HFFc6 (cell line): Measurements from ENCODE around the gene SFI1. TPM values are rescaled to one million over a fixed set of nuclear protein-coding genes. Genes with fewer than 3 reads are reported as not detected.

Experiments used
- DNase-seq: peaks from one replicate; pipeline ENCODE4 v3.0.0-alpha.2; 2018
- H3K27ac Mint-ChIP-seq: 2 replicates; pipeline ENCODE4 v1.8.0; 2020; ENCODE audit warnings: mild to moderate bottlenecking, mixed read lengths
- H3K27me3 Mint-ChIP-seq: 2 replicates; pipeline ENCODE4 v1.8.0; 2021; ENCODE audit warnings: mild to moderate bottlenecking, moderate library complexity, mixed read lengths; ENCODE audit not compliant: insufficient read depth
- H3K36me3 Mint-ChIP-seq: 2 replicates; pipeline ENCODE4 v1.8.0; 2021; ENCODE audit warnings: low read depth, mixed read lengths
- H3K4me1 Mint-ChIP-seq: 2 replicates; pipeline ENCODE4 v1.8.0; 2020; ENCODE audit warnings: low read depth, mixed read lengths
- H3K4me3 Mint-ChIP-seq: 2 replicates; pipeline ENCODE4 v1.8.0; 2020; ENCODE audit warnings: mild to moderate bottlenecking, moderate library complexity, mixed read lengths
- H3K9me3 Mint-ChIP-seq: 2 replicates; pipeline ENCODE4 v1.8.0; 2020; ENCODE audit warnings: mild to moderate bottlenecking, mixed read lengths
- total RNA-seq, 6 experiments: library from RNA; stranded (reverse); fragmentation: NEBNext Ultra II Directional; extraction: Animal tissue kit (Norgen Biotek cat#: 25700); gene quantifications; 2 replicates in 1 of 6; 3 replicates in 5 of 6; pipeline ENCODE4 v1.2.3, GENCODE V29; 2021
- TF ChIP-seq, protein P1 (sequence below): fragments of 200-600 bp; sonication (generic); IDR thresholded peaks from 2 replicates; pipeline ENCODE4 v1.5.0; 2021; ENCODE audit warnings: antibody characterized with exemption, mild to moderate bottlenecking

The SFI1 gene
- total RNA-seq, 6 experiments from 2014 or later: 8.3 to 12.1 (median 11.3) TPM

DNA sequence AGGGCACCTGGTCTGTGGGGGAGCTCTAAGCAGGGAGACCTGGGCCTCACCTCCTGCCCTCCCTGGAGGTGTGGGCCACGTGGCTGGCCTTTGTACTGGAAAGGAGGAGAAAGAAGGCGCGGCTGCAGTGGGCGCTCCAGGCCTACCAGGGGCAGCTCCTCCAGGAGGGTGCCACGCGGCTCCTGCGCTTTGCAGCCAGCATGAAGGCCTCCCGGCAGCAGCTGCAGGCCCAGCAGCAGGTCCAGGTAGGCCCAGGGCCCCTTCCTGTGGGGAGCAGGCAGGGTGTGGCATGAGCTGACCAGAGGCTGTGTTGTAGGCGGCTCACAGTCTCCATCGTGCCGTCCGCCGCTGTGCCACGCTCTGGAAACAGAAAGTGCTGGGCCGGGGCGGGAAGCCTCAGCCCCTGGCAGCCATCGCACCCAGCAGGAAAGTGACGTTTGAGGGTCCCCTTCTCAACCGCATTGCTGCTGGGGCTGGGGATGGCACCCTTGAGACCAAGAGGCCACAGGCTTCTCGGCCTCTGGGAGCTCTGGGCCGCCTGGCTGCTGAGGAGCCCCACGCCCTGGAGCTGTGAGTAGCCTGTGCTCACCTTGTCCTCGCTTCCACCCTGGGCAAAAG, 117.1 kb downstream of the SFI1 start:
- TF ChIP-seq, protein P1, sequence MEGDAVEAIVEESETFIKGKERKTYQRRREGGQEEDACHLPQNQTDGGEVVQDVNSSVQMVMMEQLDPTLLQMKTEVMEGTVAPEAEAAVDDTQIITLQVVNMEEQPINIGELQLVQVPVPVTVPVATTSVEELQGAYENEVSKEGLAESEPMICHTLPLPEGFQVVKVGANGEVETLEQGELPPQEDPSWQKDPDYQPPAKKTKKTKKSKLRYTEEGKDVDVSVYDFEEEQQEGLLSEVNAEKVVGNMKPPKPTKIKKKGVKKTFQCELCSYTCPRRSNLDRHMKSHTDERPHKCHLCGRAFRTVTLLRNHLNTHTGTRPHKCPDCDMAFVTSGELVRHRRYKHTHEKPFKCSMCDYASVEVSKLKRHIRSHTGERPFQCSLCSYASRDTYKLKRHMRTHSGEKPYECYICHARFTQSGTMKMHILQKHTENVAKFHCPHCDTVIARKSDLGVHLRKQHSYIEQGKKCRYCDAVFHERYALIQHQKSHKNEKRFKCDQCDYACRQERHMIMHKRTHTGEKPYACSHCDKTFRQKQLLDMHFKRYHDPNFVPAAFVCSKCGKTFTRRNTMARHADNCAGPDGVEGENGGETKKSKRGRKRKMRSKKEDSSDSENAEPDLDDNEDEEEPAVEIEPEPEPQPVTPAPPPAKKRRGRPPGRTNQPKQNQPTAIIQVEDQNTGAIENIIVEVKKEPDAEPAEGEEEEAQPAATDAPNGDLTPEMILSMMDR: no peak
- H3K4me1 Mint-ChIP-seq: no peaks in the 10 kb centered on the region
- H3K4me3 Mint-ChIP-seq: no peak overlapping the region
- peaks cover 5% of the 10 kb centered on the region; the same call in 1 of the 2 replicates for H3K36me3 Mint-ChIP-seq
- DNase-seq: no peak
- H3K27me3 Mint-ChIP-seq: no peaks in the 10 kb centered on the region; the same call in 1 of the 2 replicates
- peak overlapping the region; percentile 16; the same call in 1 of the 2 replicates for H3K27ac Mint-ChIP-seq
- H3K9me3 Mint-ChIP-seq: no peaks in the 10 kb centered on the region

DNA sequence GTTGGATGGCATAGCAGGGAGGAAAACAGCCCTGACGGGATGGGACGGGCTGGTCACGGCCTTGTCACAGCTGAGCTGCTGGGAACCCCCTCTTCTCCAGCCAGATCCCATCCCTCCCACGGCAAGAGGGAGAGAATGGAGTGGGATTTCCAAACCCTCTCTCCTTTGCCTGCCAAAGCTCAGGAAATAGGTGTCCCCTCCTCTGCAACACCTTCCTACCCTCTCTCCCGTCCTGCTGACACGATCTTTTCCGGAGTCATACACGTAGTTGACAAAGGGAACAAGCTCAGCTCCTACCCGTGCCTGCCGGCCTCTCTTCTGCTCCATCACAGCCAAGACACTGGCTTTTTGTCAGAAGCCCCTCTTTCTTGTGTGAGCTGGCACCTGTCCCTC, 117.6 kb downstream of the SFI1 start:
- no peak for DNase-seq
- H3K9me3 Mint-ChIP-seq: no peaks in the 10 kb centered on the region
- H3K4me3 Mint-ChIP-seq: no peak overlapping the region
- H3K27ac Mint-ChIP-seq: no peak overlapping the region; the same call in 1 of the 2 replicates
- H3K36me3 Mint-ChIP-seq: peaks cover 5% of the 10 kb centered on the region; the same call in 1 of the 2 replicates
- H3K27me3 Mint-ChIP-seq: no peaks in the 10 kb centered on the region; the same call in 1 of the 2 replicates
- TF ChIP-seq, protein P1: no peak
- H3K4me1 Mint-ChIP-seq: no peaks in the 10 kb centered on the region

DNA sequence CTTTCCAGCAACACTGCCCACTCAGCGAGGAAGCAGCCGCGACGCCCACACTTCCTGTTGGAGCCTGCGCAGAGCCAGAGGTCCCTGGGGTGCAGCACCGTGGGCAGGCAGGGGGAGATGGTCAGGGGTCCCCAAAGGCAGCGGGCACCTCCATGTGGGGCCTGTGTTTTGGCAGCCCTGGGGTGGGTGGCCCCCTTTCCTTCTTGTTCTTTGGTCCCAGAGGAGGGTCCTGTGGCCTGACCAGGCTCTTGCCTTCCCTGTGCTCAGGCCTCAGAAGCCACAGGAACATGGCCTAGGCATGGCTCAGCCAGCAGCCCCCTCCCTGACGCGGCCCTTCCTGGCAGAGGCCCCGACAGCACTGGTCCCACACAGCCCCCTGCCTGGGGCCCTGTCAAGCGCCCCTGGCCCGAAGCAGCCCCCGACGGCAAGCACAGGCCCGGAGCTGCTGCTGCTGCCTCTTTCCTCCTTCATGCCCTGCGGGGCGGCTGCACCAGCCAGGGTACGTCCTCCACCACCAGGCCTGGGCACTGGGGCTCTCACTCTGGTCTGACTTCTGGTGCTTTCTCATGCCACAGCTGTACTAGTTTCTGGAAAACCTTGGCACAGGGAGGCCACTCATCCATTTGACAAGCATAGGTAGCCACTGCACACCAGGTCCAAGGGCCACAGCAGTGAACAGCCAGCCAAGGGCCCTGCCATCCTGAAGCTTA, 118.6 kb downstream of the SFI1 start:
- Mint-ChIP-seq H3K36me3 (peaks cover 5% of the 10 kb centered on the region; the same call in 1 of the 2 replicates), H3K4me3 (no peak overlapping the region), H3K4me1 (no peaks in the 10 kb centered on the region), H3K9me3 (no peaks in the 10 kb centered on the region), H3K27me3 (no peaks in the 10 kb centered on the region; the same call in none of the 2 replicates), H3K27ac (no peak overlapping the region)
- DNase-seq: no peak
- TF ChIP-seq, protein P1: no peak

DNA sequence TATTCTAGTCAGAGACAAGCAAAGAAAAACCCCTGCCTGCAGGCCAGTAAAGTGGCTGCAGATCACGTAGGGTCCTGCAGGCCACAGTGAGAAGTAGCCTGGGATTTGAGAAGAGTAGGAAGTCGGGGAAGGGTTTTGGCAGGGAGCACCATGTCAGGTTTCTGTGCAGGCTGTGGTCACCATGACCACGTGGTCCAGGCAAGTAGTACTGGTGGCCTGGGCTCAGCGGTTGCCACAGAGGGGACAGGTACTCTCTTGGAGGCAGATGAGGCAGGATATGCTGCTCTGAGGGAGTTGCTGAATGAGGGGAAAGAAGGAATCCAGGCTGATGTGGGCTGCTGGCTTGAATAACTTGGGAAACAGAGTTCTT, 119.1 kb downstream of the SFI1 start:
- Mint-ChIP-seq H3K27me3 (no peaks in the 10 kb centered on the region; the same call in none of the 2 replicates), H3K4me3 (no peak overlapping the region)

DNA sequence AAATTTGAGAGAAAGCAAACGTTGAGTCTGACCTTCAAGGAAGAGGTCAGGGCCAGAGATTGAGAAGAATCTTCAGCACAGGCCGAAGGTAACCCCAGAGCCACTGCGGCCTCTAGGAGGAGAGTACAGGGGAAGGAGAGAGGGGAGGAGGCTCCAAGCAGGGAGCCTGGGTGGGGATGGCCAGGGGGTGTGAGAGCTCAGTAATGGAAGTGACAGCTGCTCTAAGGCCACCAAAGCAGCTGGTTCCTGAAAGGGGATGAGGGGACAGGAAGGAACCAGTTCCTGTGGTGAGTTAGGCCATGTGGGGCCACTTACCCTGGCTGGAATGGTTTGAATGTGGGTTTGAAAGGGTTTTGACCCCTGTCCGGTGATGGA, 119.6 kb downstream of the SFI1 start:
- no peak for DNase-seq
- Mint-ChIP-seq H3K27ac (0 out of 2 replicates have a peak overlapping the region, but pooled peaks have one; percentile 8), H3K4me3 (no peak overlapping the region), H3K9me3 (no peaks in the 10 kb centered on the region), H3K36me3 (peaks cover 5% of the 10 kb centered on the region; the same call in 1 of the 2 replicates), H3K4me1 (no peaks in the 10 kb centered on the region), H3K27me3 (no peaks in the 10 kb centered on the region; the same call in none of the 2 replicates)
- TF ChIP-seq, protein P1: no peak

More for the DNA sequence above, 119.1 kb downstream of the SFI1 start:
- no peak for DNase-seq
- TF ChIP-seq, protein P1: no peak
- H3K9me3 Mint-ChIP-seq: no peaks in the 10 kb centered on the region
- peaks cover 5% of the 10 kb centered on the region; the same call in 1 of the 2 replicates for H3K36me3 Mint-ChIP-seq
- H3K4me1 Mint-ChIP-seq: no peaks in the 10 kb centered on the region
- 0 out of 2 replicates have a peak overlapping the region, but pooled peaks have one; percentile 8 for H3K27ac Mint-ChIP-seq
